SU-DHL-6 (cell line): ENCODE results near the gene MYT1.

Experiments used
- H2AFZ ChIP-seq: fragments of 200-600 bp; sonication (generic); 2 replicates; pipeline ENCODE4 v1.6.1; 2014; ENCODE audit warnings: low read depth, mild to moderate bottlenecking, moderate library complexity, mixed read lengths, antibody characterized with exemption, low read length; ENCODE audit not compliant: severe bottlenecking
- H3F3A ChIP-seq: fragments of 200-600 bp; shearing (Covaris generic); 2 replicates; pipeline ENCODE4 v1.6.0; 2016; ENCODE audit warnings: antibody characterized with exemption, mild to moderate bottlenecking; ENCODE audit not compliant: insufficient read depth
- H3K27ac ChIP-seq: fragments of 200-600 bp; sonication (generic); 2 replicates; pipeline ENCODE4 v1.5.1; 2016; ENCODE audit warnings: low read depth, mild to moderate bottlenecking, low read length, moderate library complexity, mixed read lengths
- H3K27me3 ChIP-seq: fragments of 200-600 bp; sonication (generic), shearing (Covaris generic); 2 replicates; pipeline ENCODE4 v1.6.0; 2014; ENCODE audit warnings: mild to moderate bottlenecking, low read length
- H3K36me3 ChIP-seq: fragments of 200-600 bp; sonication (generic); 2 replicates; pipeline ENCODE4 v1.6.1; 2014; ENCODE audit warnings: mild to moderate bottlenecking, low read length, mixed read lengths
- H3K4me2 ChIP-seq: fragments of 300-600, 200-600 bp; shearing (Covaris generic), sonication (generic); 2 replicates; pipeline ENCODE4 v1.6.0; 2014; ENCODE audit warnings: low read length, low read depth, mild to moderate bottlenecking; ENCODE audit not compliant: poor library complexity, severe bottlenecking
- H3K4me3 ChIP-seq: fragments of 200-600 bp; sonication (generic); 2 replicates; pipeline ENCODE4 v1.5.1; 2014; ENCODE audit warnings: antibody characterized with exemption, low read length, mild to moderate bottlenecking, mixed read lengths; ENCODE audit not compliant: insufficient read depth, poor library complexity, severe bottlenecking
- H3K79me2 ChIP-seq: fragments of 200-600 bp; sonication (generic); 2 replicates; pipeline ENCODE4 v1.6.1; 2014; ENCODE audit warnings: mild to moderate bottlenecking, low read length, moderate library complexity; ENCODE audit not compliant: insufficient read depth
- H3K9ac ChIP-seq: fragments of 200-600 bp; sonication (generic); 2 replicates; pipeline ENCODE4 v1.7.0; 2014; ENCODE audit warnings: mild to moderate bottlenecking, low read length
- H3K9me2 ChIP-seq: fragments of 200-600 bp; sonication (generic); replicated peaks from 2 replicates; pipeline ENCODE4 v1.6.1; 2014; ENCODE audit warnings: low read length; ENCODE audit not compliant: insufficient read depth
- H3K9me3 ChIP-seq: fragments of 200-600 bp; sonication (generic); 2 replicates; pipeline ENCODE4 v1.6.1; 2014; ENCODE audit warnings: low read length, mixed read lengths; ENCODE audit not compliant: insufficient read depth
- H4K20me1 ChIP-seq: fragments of 200-600 bp; sonication (generic); 2 replicates; pipeline ENCODE4 v1.6.1; 2014; ENCODE audit warnings: low read depth, mild to moderate bottlenecking, antibody characterized with exemption, low read length, moderate library complexity, mixed read lengths
- EZH2phosphoT487 ChIP-seq: fragments of 200-600 bp; sonication (generic), shearing (Covaris generic); conservative IDR thresholded peaks from 2 replicates; pipeline ENCODE4 v1.6.1; 2018; ENCODE audit warnings: mild to moderate bottlenecking, antibody characterized with exemption, low read length, moderate library complexity, mixed read lengths
- TF ChIP-seq, protein P1 (sequence below): fragments of 200-600 bp; sonication (generic); IDR thresholded peaks from one replicate; pipeline ENCODE4 v1.5.1; 2017; ENCODE audit warnings: antibody characterized with exemption, mild to moderate bottlenecking, low read length, moderate library complexity; ENCODE audit not compliant: insufficient read depth, poor library complexity, severe bottlenecking

MYT1 gene

DNA sequence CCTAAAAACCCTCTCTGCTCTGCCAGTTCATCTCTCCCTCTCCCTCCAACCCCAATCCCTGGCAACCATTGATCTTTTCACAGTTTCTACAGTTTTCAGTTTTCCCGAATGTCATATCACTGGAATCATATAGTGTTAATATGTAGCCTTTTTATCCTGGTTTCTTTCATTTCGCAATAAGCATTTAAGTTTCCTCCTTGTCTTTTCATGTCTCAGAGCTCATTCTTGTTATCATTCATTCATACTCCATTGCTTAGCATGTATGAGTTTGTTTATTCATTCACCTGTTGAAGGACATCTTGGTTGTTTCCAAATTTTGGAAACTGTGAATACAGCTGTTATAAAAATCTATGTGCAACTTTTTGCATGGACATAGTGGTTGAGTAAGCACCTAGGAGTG lies 85.8 kb downstream of the MYT1 start:
- no peak overlapping the region for H3K27ac ChIP-seq
- 0 out of 2 replicates have a peak, but pooled peaks cover 2% of the 10 kb centered on the region for H3K27me3 ChIP-seq
- H3K9me3 ChIP-seq = no peaks in the 10 kb centered on the region
- H3K79me2 ChIP-seq = no peaks in the 10 kb centered on the region
- no peak for TF ChIP-seq EZH2phosphoT487
- TF ChIP-seq, protein P1, sequence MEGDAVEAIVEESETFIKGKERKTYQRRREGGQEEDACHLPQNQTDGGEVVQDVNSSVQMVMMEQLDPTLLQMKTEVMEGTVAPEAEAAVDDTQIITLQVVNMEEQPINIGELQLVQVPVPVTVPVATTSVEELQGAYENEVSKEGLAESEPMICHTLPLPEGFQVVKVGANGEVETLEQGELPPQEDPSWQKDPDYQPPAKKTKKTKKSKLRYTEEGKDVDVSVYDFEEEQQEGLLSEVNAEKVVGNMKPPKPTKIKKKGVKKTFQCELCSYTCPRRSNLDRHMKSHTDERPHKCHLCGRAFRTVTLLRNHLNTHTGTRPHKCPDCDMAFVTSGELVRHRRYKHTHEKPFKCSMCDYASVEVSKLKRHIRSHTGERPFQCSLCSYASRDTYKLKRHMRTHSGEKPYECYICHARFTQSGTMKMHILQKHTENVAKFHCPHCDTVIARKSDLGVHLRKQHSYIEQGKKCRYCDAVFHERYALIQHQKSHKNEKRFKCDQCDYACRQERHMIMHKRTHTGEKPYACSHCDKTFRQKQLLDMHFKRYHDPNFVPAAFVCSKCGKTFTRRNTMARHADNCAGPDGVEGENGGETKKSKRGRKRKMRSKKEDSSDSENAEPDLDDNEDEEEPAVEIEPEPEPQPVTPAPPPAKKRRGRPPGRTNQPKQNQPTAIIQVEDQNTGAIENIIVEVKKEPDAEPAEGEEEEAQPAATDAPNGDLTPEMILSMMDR = no peak
- no peaks in the 10 kb centered on the region for H3K36me3 ChIP-seq
- H3K9ac ChIP-seq = no peak overlapping the region
- H3F3A ChIP-seq = no peaks in the 10 kb centered on the region
- H3K4me2 ChIP-seq = no peak overlapping the region
- H3K4me3 ChIP-seq = no peak overlapping the region
- no peaks in the 10 kb centered on the region for H4K20me1 ChIP-seq
- H2AFZ ChIP-seq = no peak overlapping the region
- H3K9me2 ChIP-seq = no peaks in the 10 kb centered on the region

DNA sequence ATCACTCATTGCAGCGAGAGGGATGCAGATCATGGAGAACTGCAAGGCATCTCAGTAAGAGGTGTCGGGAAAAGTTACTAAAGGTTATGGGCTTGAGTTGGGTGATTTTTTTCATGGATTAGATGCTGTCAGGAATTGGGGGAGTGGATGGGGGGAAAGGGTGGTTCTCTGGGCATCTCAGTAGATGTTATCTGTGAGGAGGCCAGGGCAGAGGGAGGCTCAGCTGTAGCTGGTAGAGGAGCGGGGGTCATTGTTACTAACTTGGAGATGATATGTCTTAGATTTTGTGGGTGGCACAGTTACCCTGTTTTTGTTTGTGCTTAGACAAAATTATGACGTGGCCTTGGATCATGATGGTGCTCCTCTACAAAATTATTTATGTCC lies 88.7 kb downstream of the MYT1 start:
- H3K27me3 ChIP-seq = 0 out of 2 replicates have a peak, but pooled peaks cover 2% of the 10 kb centered on the region
- no peak for TF ChIP-seq EZH2phosphoT487
- TF ChIP-seq, protein P1 = no peak
- no peaks in the 10 kb centered on the region for H3K9me3 ChIP-seq
- no peak overlapping the region for H3K9ac ChIP-seq
- no peak overlapping the region for H2AFZ ChIP-seq
- peaks cover 8% of the 10 kb centered on the region for H3K79me2 ChIP-seq
- H3F3A ChIP-seq = 0 out of 2 replicates have a peak, but pooled peaks cover 5% of the 10 kb centered on the region
- H3K9me2 ChIP-seq = no peaks in the 10 kb centered on the region
- no peak overlapping the region for H3K27ac ChIP-seq
- no peak overlapping the region for H3K4me2 ChIP-seq
- H3K4me3 ChIP-seq = no peak overlapping the region
- no peaks in the 10 kb centered on the region for H4K20me1 ChIP-seq
- H3K36me3 ChIP-seq = no peaks in the 10 kb centered on the region

DNA sequence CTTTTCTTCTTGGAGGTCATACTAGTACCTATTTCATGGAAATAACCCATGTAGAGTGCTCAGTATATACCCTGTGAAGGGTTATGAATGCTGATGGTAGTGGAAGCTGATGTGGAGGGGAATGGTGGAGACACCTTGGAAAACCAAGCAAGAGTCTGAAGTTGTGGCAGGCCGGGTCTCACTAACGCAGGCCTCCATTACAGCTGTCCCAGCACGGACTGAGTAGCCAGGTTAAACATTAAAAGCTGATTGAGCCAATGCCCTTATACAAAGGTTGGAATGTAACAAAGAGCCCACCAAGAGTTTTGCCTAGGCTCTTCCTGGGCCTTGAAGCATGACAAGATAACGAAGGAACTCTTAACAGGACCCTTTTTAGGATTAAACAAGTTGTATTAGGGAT lies 89.2 kb downstream of the MYT1 start:
- H2AFZ ChIP-seq = no peak overlapping the region
- no peaks in the 10 kb centered on the region for H3K9me2 ChIP-seq
- H3K36me3 ChIP-seq = no peaks in the 10 kb centered on the region
- TF ChIP-seq, protein P1 = no peak
- no peak for TF ChIP-seq EZH2phosphoT487
- 0 out of 2 replicates have a peak, but pooled peaks cover 2% of the 10 kb centered on the region for H3K27me3 ChIP-seq
- H3F3A ChIP-seq = 0 out of 2 replicates have a peak, but pooled peaks cover 5% of the 10 kb centered on the region
- no peak overlapping the region for H3K9ac ChIP-seq
- no peaks in the 10 kb centered on the region for H4K20me1 ChIP-seq
- H3K4me3 ChIP-seq = no peak overlapping the region
- no peaks in the 10 kb centered on the region for H3K9me3 ChIP-seq
- no peak overlapping the region for H3K27ac ChIP-seq
- no peak overlapping the region for H3K4me2 ChIP-seq
- peaks cover 8% of the 10 kb centered on the region for H3K79me2 ChIP-seq
